H54 (cell line): ENCODE measurements around the gene METTL1.
A peak's percentile ranks its signal among the peaks of the same experiment; 100 is the strongest.
"Not testable (repeated sequence)": the region's sequence is repeated elsewhere in the genome, so short reads cannot be mapped to it uniquely, and the experiment has no call there.

ENCODE experiments used
- DNase-seq: peaks from one replicate; pipeline ENCODE4 v3.0.0; 2011; ENCODE audit warnings: low spot score, mixed read lengths; ENCODE audit not compliant: insufficient read length
- FAIRE-seq: peaks from 3 replicates; lab custom pipeline; 2011; peaks lifted over from hg19 to GRCh38; lab: Jason Lieb, UNC
- POLR2A ChIP-seq: IDR thresholded peaks from 2 replicates; pipeline ENCODE4 v1.6.1; 2011; ENCODE audit warnings: low read depth, mild to moderate bottlenecking, low read length

Gene METTL1

GRCh38 chr12:57781801-57782200 is 9.9 kb upstream of the METTL1 start:
- TF ChIP-seq POLR2A, result no peak
- no peak for DNase-seq
- no peak for FAIRE-seq

GRCh38 chr12:57781244-57781643 is 9.3 kb upstream of the METTL1 start:
- FAIRE-seq (no peak), DNase-seq (no peak)
- no peak for TF ChIP-seq POLR2A

GRCh38 chr12:57780284-57780897 is 8.5 kb upstream of the METTL1 start:
- no peak for DNase-seq
- FAIRE-seq, result no peak

GRCh38 chr12:57779736-57780135 is 7.8 kb upstream of the METTL1 start:
- DNase-seq, result no peak
- TF ChIP-seq POLR2A, result no peak
- FAIRE-seq, result no peak

More at GRCh38 chr12:57780284-57780897, 8.5 kb upstream of the METTL1 start:
- no peak for TF ChIP-seq POLR2A

GRCh38 chr12:57777911-57778310 is 6.0 kb upstream of the METTL1 start:
- FAIRE-seq, result no peak

GRCh38 chr12:57777367-57777766 is 5.5 kb upstream of the METTL1 start:
- no peak for DNase-seq
- no peak for FAIRE-seq
- TF ChIP-seq POLR2A, result no peak

More at GRCh38 chr12:57777911-57778310, 6.0 kb upstream of the METTL1 start:
- no peak for DNase-seq
- no peak for TF ChIP-seq POLR2A

- FAIRE-seq (no peak), DNase-seq (no peak)
- TF ChIP-seq POLR2A, result no peak
Observed at GRCh38 chr12:57776247-57776587, 4.3 kb upstream of the METTL1 start.

GRCh38 chr12:57775563-57776246 is 3.8 kb upstream of the METTL1 start:
- no peak for DNase-seq
- TF ChIP-seq POLR2A, result no peak
- no peak for FAIRE-seq

GRCh38 chr12:57775044-57775443 is 3.1 kb upstream of the METTL1 start:
- no peak for FAIRE-seq
- DNase-seq, result no peak
- no peak for TF ChIP-seq POLR2A

GRCh38 chr12:57774634-57775033 is 2.7 kb upstream of the METTL1 start:
- not testable (repeated sequence) for FAIRE-seq, DNase-seq

- DNase-seq (peak; percentile 78), FAIRE-seq (no peak)
- TF ChIP-seq POLR2A, result peak; percentile 27; the same call in 1 of the 2 replicates
Observed at GRCh38 chr12:57772429-57773322, 771 bp upstream of the METTL1 start, which contains the start of gene EEF1AKMT3. TSS of gene EEF1AKMT3 (plus strand) at chr12:57772614. CDS start at chr12:57772725, 111 bp downstream.

- no peak for TF ChIP-seq POLR2A
- no peak for FAIRE-seq
- DNase-seq, result peak; percentile 93
Observed at GRCh38 chr12:57771236-57771872, 551 bp downstream of the METTL1 start.

- TF ChIP-seq POLR2A, result no peak
- FAIRE-seq, result no peak
- no peak for DNase-seq
Observed at GRCh38 chr12:57770734-57771133, 1.2 kb downstream of the METTL1 start.
